ENCODE data around the gene AAR2. TPM values are rescaled to one million over a fixed set of nuclear protein-coding genes. Genes with fewer than 3 reads are reported as not detected.

The AAR2 gene
- total RNA-seq, 1 experiment from 2014 or later, result 36.9 TPM

- no peak overlapping the region for H2AFZ ChIP-seq (ENCODE audit: low read length)
- no peak overlapping the region for H3T11ph ChIP-seq (ENCODE audit: low read length)
- no peak overlapping the region for H4K8ac ChIP-seq (replicated peaks; ENCODE audit: insufficient read length, low read depth, low read length)
- H3K23ac ChIP-seq (ENCODE audit: insufficient read length, low read depth, low read length), result no peak overlapping the region
- H3K4me1 ChIP-seq (ENCODE audit: insufficient read depth, low read length), result no peaks in the 10 kb centered on the region
- H3K9me3 ChIP-seq (ENCODE audit: control insufficient read depth, low read depth, low read length), result no peaks in the 10 kb centered on the region
- Mint-ChIP-seq H3K9me3 (no peaks in the 10 kb centered on the region), H3K4me1 (peaks cover 0 to 9% of the 10 kb centered on the region in 2 experiments), H3K27me3 (ENCODE audit: low read depth) (peaks cover 44% of the 10 kb centered on the region), H3K27ac (no peak overlapping the region), H3K4me3 (no peak overlapping the region), H3K36me3 (ENCODE audit: insufficient read depth in 1 of 3, low read depth in 3 of 3) (no peaks in the 10 kb centered on the region)
- no peak overlapping the region for H4K5ac ChIP-seq (ENCODE audit: insufficient read length, low read depth, low read length)
- no peaks in the 10 kb centered on the region for H4K20me1 ChIP-seq (ENCODE audit: control insufficient read depth, insufficient read depth, insufficient read length)
- no peak for DNase-seq
- H2BK20ac ChIP-seq (ENCODE audit: low read depth, low read length, poor library complexity, severe bottlenecking), result no peak overlapping the region
- H2BK12ac ChIP-seq (ENCODE audit: insufficient read length, low read depth, low read length), result no peak overlapping the region
- H4K91ac ChIP-seq (ENCODE audit: insufficient read length, low read depth, low read length), result no peak overlapping the region
- H3K79me2 ChIP-seq (ENCODE audit: insufficient read depth, low read length), result no peaks in the 10 kb centered on the region
- H3K4me2 ChIP-seq (ENCODE audit: insufficient read depth, insufficient read length, low read length), result no peak overlapping the region
- H3K27me3 ChIP-seq (ENCODE audit: insufficient read depth, low read length), result no peaks in the 10 kb centered on the region
- WGBS (ENCODE audit: extremely low coverage, insufficient read length, low lambda C conversion rate), result no CpG with 5 or more reads among the region's 4 CpGs
- no peaks in the 10 kb centered on the region for H3K23me2 ChIP-seq (ENCODE audit: insufficient read length, low read depth, low read length, poor library complexity, severe bottlenecking)
- no peak overlapping the region for H2BK120ac ChIP-seq (ENCODE audit: low read depth, low read length, poor library complexity, severe bottlenecking)
- no peak overlapping the region for H3K56ac ChIP-seq (ENCODE audit: insufficient read length, low read depth, low read length)
- H2AK5ac ChIP-seq (ENCODE audit: insufficient read length, low read length), result no peak overlapping the region
- no peak overlapping the region; the same call in 1 of the 2 replicates for H3K14ac ChIP-seq (ENCODE audit: insufficient read depth, low read length)
- H2BK5ac ChIP-seq (ENCODE audit: insufficient read length, low read length), result no peak overlapping the region
- no peak for TF ChIP-seq CTCF (conservative IDR thresholded peaks at IDR 0.05)
- H3K27ac ChIP-seq (ENCODE audit: insufficient read length, low read depth, low read length), result no peak overlapping the region
- H3K79me1 ChIP-seq (ENCODE audit: insufficient read depth, low read depth, low read length, poor library complexity, severe bottlenecking), result no peaks in the 10 kb centered on the region
- H3K9ac ChIP-seq (ENCODE audit: extremely low read depth, insufficient read length, low read length), result no peak overlapping the region
- no peak overlapping the region for H3K18ac ChIP-seq (ENCODE audit: insufficient read length, low read depth, low read length)
- no peak overlapping the region for H2BK15ac ChIP-seq (ENCODE audit: low read depth, low read length)
- no peak overlapping the region for H3K4ac ChIP-seq (ENCODE audit: low read depth, low read length)
These were observed 63.2 kb downstream of the AAR2 start for GRCh38 chr20:36299459-36299858.

All from H9 (cell line).